Daoy (cell line): ENCODE data around the gene DGKH. TPM values are rescaled to one million over a fixed set of nuclear protein-coding genes. Genes with fewer than 3 reads are reported as not detected.

ENCODE experiments used
- DNase-seq: peaks from one replicate; pipeline ENCODE4 v3.0.0-alpha.2; 2015; ENCODE audit warnings: low read depth
- total RNA-seq: library from RNA; depleted of rRNA; stranded (reverse); fragments of >200 nt; shearing (Covaris generic); gene quantifications from 2 replicates; pipeline ENCODE4 v1.2.3, GENCODE V29; 2014

Gene DGKH
- total RNA-seq, 1 experiment from 2014 or later, result 4.3 TPM

- DNase-seq, result no peak
These were observed 180.1 kb downstream of the DGKH start for GRCh38 chr13:42228527-42228926.

- DNase-seq, result no peak
These were observed 180.8 kb downstream of the DGKH start for GRCh38 chr13:42229287-42229686.

GRCh38 chr13:42232671-42233070 lies 184.2 kb downstream of the DGKH start:
- no peak for DNase-seq

- no peak for DNase-seq
These were observed 185.3 kb downstream of the DGKH start for GRCh38 chr13:42233726-42234125.

- no peak for DNase-seq
These were observed 190.7 kb downstream of the DGKH start for GRCh38 chr13:42239161-42239560.

GRCh38 chr13:42239644-42240043 lies 191.2 kb downstream of the DGKH start:
- DNase-seq, result peak; percentile 1

GRCh38 chr13:42246541-42246940 lies 198.1 kb downstream of the DGKH start:
- no peak for DNase-seq

GRCh38 chr13:42247883-42248282 lies 199.4 kb downstream of the DGKH start:
- no peak for DNase-seq

GRCh38 chr13:42255886-42256285 lies 207.4 kb downstream of the DGKH start:
- DNase-seq, result no peak

- no peak for DNase-seq
These were observed 210.3 kb downstream of the DGKH start for GRCh38 chr13:42258747-42259146.

- no peak for DNase-seq
These were observed 211.1 kb downstream of the DGKH start for GRCh38 chr13:42259515-42259914.

- DNase-seq, result no peak
These were observed 212.6 kb downstream of the DGKH start for GRCh38 chr13:42260903-42261654.

- peak; percentile 70 for DNase-seq
These were observed 218.0 kb downstream of the DGKH start for GRCh38 chr13:42266473-42266872.

- no peak for DNase-seq
These were observed 221.9 kb downstream of the DGKH start for GRCh38 chr13:42270160-42270856.

GRCh38 chr13:42270857-42271215 lies 222.4 kb downstream of the DGKH start:
- no peak for DNase-seq

GRCh38 chr13:42271337-42272114 lies 223.1 kb downstream of the DGKH start:
- DNase-seq, result peak; percentile 88

GRCh38 chr13:42272115-42272803 lies 223.8 kb downstream of the DGKH start, which contains the start of gene AKAP11:
TSS of gene AKAP11 (plus strand) at chr13:42272152. CDS start at chr13:42286349, 14,197 bp downstream.
- peak; percentile 58 for DNase-seq

GRCh38 chr13:42272804-42273175 lies 224.3 kb downstream of the DGKH start:
- DNase-seq, result no peak

GRCh38 chr13:42274386-42275097 lies 226.1 kb downstream of the DGKH start:
- DNase-seq, result no peak

- DNase-seq, result no peak
These were observed 226.6 kb downstream of the DGKH start for GRCh38 chr13:42275098-42275471.

GRCh38 chr13:42275506-42275905 lies 227.1 kb downstream of the DGKH start:
- no peak for DNase-seq
